Left lung (tissue), 10 donors: ENCODE results near the gene TRIB2. TPM values are rescaled to one million over a fixed set of nuclear protein-coding genes. Genes with fewer than 3 reads are reported as not detected.

Experiments used
- ATAC-seq: fragments of 200-7000 bp; cut with Tn5 transposase; one replicate; pipeline ENCODE4 v1.9.1; 2020; ENCODE audit warnings: moderate library complexity
- DNase-seq, 4 donors: peaks; one replicate each; pipeline ENCODE4 v3.0.0-alpha.2; 2013 to 2020
- H3K27ac ChIP-seq, 2 donors: fragments of 200-600 bp; sonication (generic) in 1 of 2; one replicate each; pipeline versions ENCODE4 v1.5.0 to v1.8.0; 2020 to 2021
- H3K27me3 ChIP-seq, 2 donors: fragments of 200-600 bp; sonication (generic) in 1 of 2; one replicate each; pipeline versions ENCODE4 v1.5.0 to v1.8.0; 2020 to 2021
- H3K36me3 ChIP-seq, 2 donors: fragments of 200-600 bp; sonication (generic) in 1 of 2; one replicate each; pipeline versions ENCODE4 v1.5.0 to v1.8.0; 2020 to 2021
- H3K4me1 ChIP-seq, 2 donors: fragments of 200-600 bp; one replicate each; pipeline ENCODE4 v1.8.0; 2021
- H3K4me3 ChIP-seq, 2 donors: fragments of 200-600 bp; sonication (generic) in 1 of 2; one replicate each; pipeline versions ENCODE4 v1.5.0 to v1.8.0; 2020 to 2021; ENCODE audit warnings: mild to moderate bottlenecking in 1 of 2
- H3K9me3 ChIP-seq, 2 donors: fragments of 200-600 bp; sonication (generic) in 1 of 2; one replicate each; pipeline versions ENCODE4 v1.5.0 to v1.8.0; 2020 to 2021
- intact Hi-C, 2 donors: fragments of 100-400 bp; cut with DNase I; formaldehyde crosslinking; loops; one replicate each; pipeline versions ENCODE4 v1.11.2 to v1.14.2; 2022
- polyA plus RNA-seq, 6 donors: library from polyadenylated mRNA; unstranded; fragments of 120-200 nt; gene quantifications; one replicate each; pipeline ENCODE4 v1.2.1, GENCODE V29; 2013; ENCODE audit not compliant: insufficient read length in 6 of 6
- total RNA-seq, 2 donors: library from RNA; stranded (reverse); fragmentation: NEBNext Ultra II Directional; extraction: Animal tissue kit (Norgen Biotek cat#: 25700); gene quantifications; one replicate each; pipeline ENCODE4 v1.2.1, GENCODE V29; 2021
- TF ChIP-seq, protein P1 (sequence below), 2 donors: fragments of 200-600 bp; sonication (generic) in 1 of 2; IDR thresholded peaks; one replicate each; pipeline versions ENCODE4 v1.5.0 to v1.8.0; 2021; ENCODE audit warnings: antibody characterized with exemption in 2 of 2
- donor health status: DM: no; HTN: yes; CAD: no.
- donor health status: DM: no; HTN: no; CAD: no.

TRIB2 gene
- total and polyA plus RNA-seq, 8 donors = 36.4 to 88.5 (median 76.5) TPM

DNA sequence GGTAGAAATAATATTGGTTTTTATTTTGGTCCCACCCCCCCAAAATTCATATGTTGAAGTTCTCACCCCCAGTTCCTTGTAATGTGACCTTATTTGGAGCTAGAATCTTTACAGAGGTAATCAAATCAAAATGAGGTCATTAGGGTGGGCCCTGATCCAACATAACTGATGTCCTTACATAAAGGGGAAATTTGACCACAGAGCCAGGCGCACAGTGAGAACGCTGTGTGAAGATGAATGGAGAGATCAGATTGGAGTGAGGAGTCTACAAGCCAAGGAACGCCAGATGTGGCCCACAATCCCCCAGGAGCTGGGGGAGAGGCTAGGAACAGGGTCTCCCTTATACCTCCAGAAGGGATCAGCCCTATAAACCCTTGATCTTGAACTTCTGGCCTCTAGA lies 31.6 kb upstream of the TRIB2 start:
- DNase-seq (no peak), ATAC-seq (no peak)
- peaks cover 0 to 5% of the 10 kb centered on the region in 2 donors for H3K4me1 ChIP-seq
- intact Hi-C loops = no loop called here
- no peak overlapping the region for H3K4me3 ChIP-seq
- no peaks in the 10 kb centered on the region for H3K36me3 ChIP-seq
- peaks cover 0 to 6% of the 10 kb centered on the region in 2 donors for H3K9me3 ChIP-seq
- TF ChIP-seq, protein P1, sequence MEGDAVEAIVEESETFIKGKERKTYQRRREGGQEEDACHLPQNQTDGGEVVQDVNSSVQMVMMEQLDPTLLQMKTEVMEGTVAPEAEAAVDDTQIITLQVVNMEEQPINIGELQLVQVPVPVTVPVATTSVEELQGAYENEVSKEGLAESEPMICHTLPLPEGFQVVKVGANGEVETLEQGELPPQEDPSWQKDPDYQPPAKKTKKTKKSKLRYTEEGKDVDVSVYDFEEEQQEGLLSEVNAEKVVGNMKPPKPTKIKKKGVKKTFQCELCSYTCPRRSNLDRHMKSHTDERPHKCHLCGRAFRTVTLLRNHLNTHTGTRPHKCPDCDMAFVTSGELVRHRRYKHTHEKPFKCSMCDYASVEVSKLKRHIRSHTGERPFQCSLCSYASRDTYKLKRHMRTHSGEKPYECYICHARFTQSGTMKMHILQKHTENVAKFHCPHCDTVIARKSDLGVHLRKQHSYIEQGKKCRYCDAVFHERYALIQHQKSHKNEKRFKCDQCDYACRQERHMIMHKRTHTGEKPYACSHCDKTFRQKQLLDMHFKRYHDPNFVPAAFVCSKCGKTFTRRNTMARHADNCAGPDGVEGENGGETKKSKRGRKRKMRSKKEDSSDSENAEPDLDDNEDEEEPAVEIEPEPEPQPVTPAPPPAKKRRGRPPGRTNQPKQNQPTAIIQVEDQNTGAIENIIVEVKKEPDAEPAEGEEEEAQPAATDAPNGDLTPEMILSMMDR (IDR thresholded peaks at IDR 0.05) = no peak
- no peak overlapping the region for H3K27ac ChIP-seq
- no peaks in the 10 kb centered on the region for H3K27me3 ChIP-seq

DNA sequence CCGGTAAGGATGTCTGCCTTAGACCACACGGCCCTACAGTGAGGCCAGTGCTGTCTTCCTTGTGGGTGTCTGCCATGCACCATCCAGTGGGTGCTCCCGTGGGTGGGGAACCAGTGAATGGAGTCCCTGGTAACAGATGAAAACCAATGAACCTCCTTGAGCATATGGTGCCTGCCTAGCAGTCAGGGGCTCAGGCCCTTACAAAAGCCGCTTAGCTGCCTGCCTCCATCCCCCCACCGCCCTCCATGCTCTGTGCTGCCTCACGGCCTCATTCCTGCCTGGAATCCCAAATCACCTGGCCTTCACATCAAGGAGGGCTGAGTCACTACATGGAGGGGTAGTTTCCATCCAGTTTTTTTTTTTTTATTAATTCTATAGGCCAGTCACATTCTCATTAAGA lies 30.8 kb upstream of the TRIB2 start:
- H3K27me3 ChIP-seq = no peaks in the 10 kb centered on the region
- ATAC-seq (no peak), DNase-seq (no peak)
- no peak overlapping the region for H3K4me3 ChIP-seq
- TF ChIP-seq, protein P1 (IDR thresholded peaks at IDR 0.05) = no peak
- H3K9me3 ChIP-seq = peaks cover 0 to 6% of the 10 kb centered on the region in 2 donors
- H3K27ac ChIP-seq = no peak overlapping the region
- intact Hi-C loops = no loop called here
- H3K36me3 ChIP-seq = no peaks in the 10 kb centered on the region
- H3K4me1 ChIP-seq = peaks cover 0 to 5% of the 10 kb centered on the region in 2 donors

DNA sequence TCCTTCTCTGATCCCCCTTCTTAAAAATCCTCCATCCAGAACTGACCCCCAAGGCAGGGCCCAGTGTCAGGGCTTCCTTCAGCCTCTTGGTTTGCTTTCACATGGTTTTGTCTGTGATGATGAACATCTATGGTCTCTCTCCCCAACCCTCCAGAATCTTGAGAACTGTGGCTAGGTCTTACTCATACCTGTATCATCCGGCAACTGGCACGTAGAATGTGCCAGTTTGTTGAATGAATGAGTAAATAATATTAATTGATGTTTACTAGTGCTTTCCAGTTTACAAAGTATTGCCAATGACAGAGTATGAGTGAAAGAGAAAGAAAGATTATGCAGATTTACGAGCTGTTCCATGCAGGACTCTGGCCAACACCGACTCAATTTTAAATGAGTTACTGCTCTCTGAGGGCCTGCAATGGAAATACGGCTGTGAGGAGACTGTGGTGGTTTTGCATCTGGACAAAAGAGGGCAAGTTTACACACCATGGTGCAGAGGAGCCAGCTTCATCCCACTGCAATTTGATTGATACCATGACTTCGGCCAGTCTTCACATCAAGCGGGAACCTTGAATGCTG lies 29.9 kb upstream of the TRIB2 start:
- Histone ChIP-seq H3K4me1 (peaks cover 0 to 5% of the 10 kb centered on the region in 2 donors), H3K4me3 (no peak overlapping the region), H3K27me3 (no peaks in the 10 kb centered on the region), H3K36me3 (no peaks in the 10 kb centered on the region), H3K9me3 (peaks cover 0 to 9% of the 10 kb centered on the region in 2 donors), H3K27ac (no peak overlapping the region)
- ATAC-seq = no peak
- no peak for DNase-seq
- TF ChIP-seq, protein P1 (IDR thresholded peaks at IDR 0.05) = no peak
- intact Hi-C loops = no loop called here

DNA sequence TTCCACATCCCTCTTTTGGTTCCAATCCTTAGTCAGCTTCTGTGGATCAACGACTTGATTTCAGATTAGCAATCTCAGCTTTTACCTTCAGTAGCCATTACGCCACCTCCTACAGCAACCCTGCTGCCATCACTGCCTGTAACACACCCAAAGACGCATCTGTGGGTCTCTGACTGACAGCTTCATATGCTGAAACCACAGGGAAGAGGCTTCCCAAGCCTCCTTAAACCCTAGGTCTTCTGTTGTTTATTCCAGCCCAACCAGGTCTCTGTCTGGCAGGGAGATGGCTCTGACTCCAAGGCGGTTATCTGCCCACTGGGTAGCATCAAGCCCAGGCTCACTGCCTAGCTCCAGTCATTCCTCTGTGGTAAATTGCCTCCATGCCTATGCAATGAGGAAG lies 28.6 kb upstream of the TRIB2 start:
- H3K36me3 ChIP-seq = no peaks in the 10 kb centered on the region
- no peaks in the 10 kb centered on the region for H3K27me3 ChIP-seq
- intact Hi-C loops = no loop called here
- no peak overlapping the region for H3K27ac ChIP-seq
- peaks cover 0 to 5% of the 10 kb centered on the region in 2 donors for H3K4me1 ChIP-seq
- no peak for DNase-seq
- TF ChIP-seq, protein P1 (IDR thresholded peaks at IDR 0.05) = no peak
- H3K9me3 ChIP-seq = peaks cover 0 to 17% of the 10 kb centered on the region in 2 donors
- no peak for ATAC-seq
- H3K4me3 ChIP-seq = no peak overlapping the region

DNA sequence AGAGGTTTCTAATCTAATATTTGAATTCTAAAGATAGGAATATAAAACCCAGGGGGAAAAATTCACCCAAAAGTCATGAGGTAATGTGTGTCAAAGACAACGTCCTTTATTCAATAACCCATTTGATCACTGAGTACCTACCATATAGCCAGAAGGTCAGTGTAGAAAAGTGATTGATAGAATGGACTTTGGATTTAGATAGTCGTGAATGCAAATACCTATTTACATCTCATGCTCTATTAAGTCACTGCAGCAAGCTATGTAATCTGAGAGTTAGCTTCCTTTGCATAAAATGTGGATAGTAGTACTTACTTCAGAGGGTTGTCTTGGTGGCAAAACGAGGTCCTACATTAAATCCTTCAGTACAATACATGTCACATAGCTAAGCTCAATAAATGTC lies 27.8 kb upstream of the TRIB2 start:
- ATAC-seq (no peak), DNase-seq (no peak)
- H3K27ac ChIP-seq = no peak overlapping the region
- intact Hi-C loops = no loop called here
- H3K9me3 ChIP-seq = peaks cover 0 to 17% of the 10 kb centered on the region in 2 donors
- H3K36me3 ChIP-seq = no peaks in the 10 kb centered on the region
- no peaks in the 10 kb centered on the region for H3K27me3 ChIP-seq
- H3K4me3 ChIP-seq = no peak overlapping the region
- H3K4me1 ChIP-seq = peaks cover 0 to 4% of the 10 kb centered on the region in 2 donors
- TF ChIP-seq, protein P1 (IDR thresholded peaks at IDR 0.05) = no peak
